Measurements from ENCODE around the gene RND1.
A peak's percentile ranks its signal among the peaks of the same experiment; 100 is the strongest.
"Not testable (repeated sequence)": the region's sequence is repeated elsewhere in the genome, so short reads cannot be mapped to it uniquely, and the experiment has no call there.

The RND1 gene

GRCh38 chr12:48865281-48866051, at the start of gene RND1:
Gene RND1 (minus strand): TSS chr12:48865870. CDS start chr12:48865767, 103 bp downstream.
- peak; percentile 86 for DNase-seq

GRCh38 chr12:48910196-48910595, 44.5 kb upstream of the RND1 start:
- no peak for DNase-seq

GRCh38 chr12:48909698-48910097, 44.0 kb upstream of the RND1 start:
- not testable (repeated sequence) for DNase-seq

GRCh38 chr12:48907245-48907644, 41.6 kb upstream of the RND1 start:
- no peak for DNase-seq

GRCh38 chr12:48903982-48904411, 38.3 kb upstream of the RND1 start:
- DNase-seq: peak; percentile 66

- no peak for DNase-seq
Measured at GRCh38 chr12:48903363-48903981, 37.8 kb upstream of the RND1 start.

GRCh38 chr12:48901278-48901677, 35.6 kb upstream of the RND1 start:
- no peak for DNase-seq

- DNase-seq: no peak
Measured at GRCh38 chr12:48899651-48900050, 34.0 kb upstream of the RND1 start.

- DNase-seq: no peak
Measured at GRCh38 chr12:48894271-48894670, 28.6 kb upstream of the RND1 start.

GRCh38 chr12:48890657-48891418, 25.2 kb upstream of the RND1 start:
- DNase-seq: peak; percentile 39

GRCh38 chr12:48889679-48890078, 24.0 kb upstream of the RND1 start:
- DNase-seq: no peak

- DNase-seq: no peak
Measured at GRCh38 chr12:48883305-48884161, 17.9 kb upstream of the RND1 start.

GRCh38 chr12:48882972-48883304, 17.3 kb upstream of the RND1 start:
- no peak for DNase-seq

GRCh38 chr12:48882315-48882687, 16.6 kb upstream of the RND1 start:
- no peak for DNase-seq

GRCh38 chr12:48881686-48882314, 16.1 kb upstream of the RND1 start:
- no peak for DNase-seq

- DNase-seq: no peak
Measured at GRCh38 chr12:48880647-48881046, 15.0 kb upstream of the RND1 start.

- DNase-seq: no peak
Measured at GRCh38 chr12:48878548-48878947, 12.9 kb upstream of the RND1 start.

GRCh38 chr12:48875944-48876515, 10.4 kb upstream of the RND1 start:
- DNase-seq: no peak

- not testable (repeated sequence) for DNase-seq
Measured at GRCh38 chr12:48873534-48873933, 7.9 kb upstream of the RND1 start.

GRCh38 chr12:48873096-48873495, 7.4 kb upstream of the RND1 start:
- DNase-seq: no peak

GRCh38 chr12:48869191-48869590, 3.5 kb upstream of the RND1 start:
- no peak for DNase-seq

GRCh38 chr12:48868451-48868850, 2.8 kb upstream of the RND1 start:
- no peak for DNase-seq
